MCF 10A (cell line): ENCODE results near the gene ABAT. TPM values are rescaled to one million over a fixed set of nuclear protein-coding genes. Genes with fewer than 3 reads are reported as not detected.

ENCODE experiments used
- BruUV-seq: library from RNA; stranded (reverse); fragments of 400-500 nt; replicated peaks from 2 replicates; lab custom pipeline; 2021; lab: Mats Ljungman, UMichigan
- CTCF ChIA-PET: fragments of 300-600 bp; sonication (Branson Sonifier 250); formaldehyde crosslinking; extraction: SDS; loops from one replicate; lab custom pipeline; 2021; ENCODE audit warnings: antibody characterized with exemption, inconsistent platforms; lab: Yijun Ruan, JAX
- POLR2A ChIA-PET: fragments of 300-600, 350-650 bp; sonication (Branson Sonifier 250); formaldehyde crosslinking; extraction: SDS; loops from one replicate; lab custom pipeline; 2020; ENCODE audit warnings: antibody characterized with exemption, inconsistent platforms; lab: Yijun Ruan, JAX
- DNase-seq: peaks from one replicate; pipeline ENCODE4 v3.0.0-alpha.2; 2018; ENCODE audit not compliant: unreplicated experiment
- H3K27ac Mint-ChIP-seq: one replicate; pipeline ENCODE4 v1.8.0; 2022; ENCODE audit warnings: mild to moderate bottlenecking, low read depth, mixed read lengths; ENCODE audit not compliant: unreplicated experiment
- H3K27me3 Mint-ChIP-seq: one replicate; pipeline ENCODE4 v1.8.0; 2022; ENCODE audit warnings: mixed read lengths; ENCODE audit not compliant: insufficient read depth, unreplicated experiment
- H3K36me3 Mint-ChIP-seq: one replicate; pipeline ENCODE4 v1.8.0; 2022; ENCODE audit warnings: mild to moderate bottlenecking, moderate library complexity, mixed read lengths; ENCODE audit not compliant: insufficient read depth, unreplicated experiment
- H3K4me1 Mint-ChIP-seq: one replicate; pipeline ENCODE4 v1.8.0; 2022; ENCODE audit warnings: mixed read lengths; ENCODE audit not compliant: insufficient read depth, unreplicated experiment
- H3K4me3 Mint-ChIP-seq: one replicate; pipeline ENCODE4 v1.8.0; 2022; ENCODE audit warnings: mild to moderate bottlenecking, moderate library complexity, mixed read lengths; ENCODE audit not compliant: unreplicated experiment
- H3K9me3 Mint-ChIP-seq: one replicate; pipeline ENCODE4 v1.8.0; 2022; ENCODE audit warnings: mixed read lengths; ENCODE audit not compliant: unreplicated experiment
- CTCF ChIP-seq: fragments of 200-600 bp; IDR thresholded peaks from one replicate; pipeline ENCODE4 v1.8.0; 2022; ENCODE audit warnings: antibody characterized with exemption, mild to moderate bottlenecking; ENCODE audit not compliant: unreplicated experiment
- intact Hi-C: fragments of 100-400 bp; cut with micrococcal nuclease; formaldehyde crosslinking; loops from 2 replicates; pipeline ENCODE4 v1.14.1; 2022
- total RNA-seq: library from RNA; stranded (reverse); gene quantifications from 2 replicates; pipeline ENCODE4 v1.2.3, GENCODE V29; 2022

ABAT gene
- total RNA-seq, 1 experiment from 2014 or later: 3.0 TPM

GRCh38 chr16:8712589-8713361 is 38.4 kb downstream of the ABAT start:
- Mint-ChIP-seq H3K4me1 (peaks cover 6% of the 10 kb centered on the region), H3K4me3 (no peak overlapping the region), H3K36me3 (no peaks in the 10 kb centered on the region), H3K9me3 (no peaks in the 10 kb centered on the region), H3K27ac (no peak overlapping the region), H3K27me3 (no peaks in the 10 kb centered on the region)
- no peak for TF ChIP-seq CTCF
- ChIA-PET POLR2A (no interaction called here), CTCF (interaction anchor here (0.6 to 1.2 kb wide), 2 partner anchors 9 to 42 kb away, joined by 3 to 4 read pairs; no protein-coding TSS in a partner anchor)
- DNase-seq: no peak
- no TSS peak for BruUV-seq
- intact Hi-C loops: no loop called here

DNA sequence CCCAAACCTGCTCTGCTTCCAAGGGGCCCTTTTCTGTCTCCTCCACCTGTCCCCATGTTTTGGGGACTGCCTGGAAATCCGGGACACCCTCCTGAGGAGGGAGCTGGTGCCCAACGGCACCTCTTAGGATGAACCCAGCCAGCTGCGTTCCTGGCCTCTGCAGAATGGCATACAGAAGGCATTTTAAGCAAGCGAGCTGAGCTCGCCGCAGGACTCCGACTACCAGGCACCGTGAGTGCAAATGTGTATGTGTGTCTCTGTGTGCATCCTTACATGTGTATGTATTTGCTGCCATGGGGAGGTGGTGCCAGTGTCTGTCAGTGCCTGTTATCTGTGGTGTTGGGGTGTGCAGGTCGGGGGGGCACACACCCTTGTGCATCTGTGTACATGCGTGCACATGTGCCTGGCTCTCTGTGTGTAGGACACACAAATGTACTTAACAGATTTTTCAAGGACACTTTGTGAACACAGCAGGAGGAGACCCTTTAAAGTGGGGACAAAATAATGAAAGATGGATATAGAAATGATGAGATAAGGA is 39.3 kb downstream of the ABAT start:
- no peaks in the 10 kb centered on the region for H3K36me3 Mint-ChIP-seq
- POLR2A ChIA-PET: no interaction called here
- H3K4me3 Mint-ChIP-seq: no peak overlapping the region
- no peak overlapping the region for H3K27ac Mint-ChIP-seq
- no peaks in the 10 kb centered on the region for H3K27me3 Mint-ChIP-seq
- H3K9me3 Mint-ChIP-seq: no peaks in the 10 kb centered on the region
- intact Hi-C loops: no loop called here
- CTCF ChIA-PET: interaction anchor here (0.6 to 1.2 kb wide), 3 partner anchors 8 to 93 kb away, joined by 3 to 5 read pairs (median 4); no protein-coding TSS in a partner anchor
- H3K4me1 Mint-ChIP-seq: peaks cover 6% of the 10 kb centered on the region
- no peak for DNase-seq
- no TSS peak for BruUV-seq
- no peak for TF ChIP-seq CTCF

GRCh38 chr16:8714174-8714573 is 39.8 kb downstream of the ABAT start:
- DNase-seq: no peak
- Mint-ChIP-seq H3K36me3 (no peaks in the 10 kb centered on the region), H3K9me3 (no peaks in the 10 kb centered on the region), H3K27me3 (no peaks in the 10 kb centered on the region), H3K27ac (no peak overlapping the region), H3K4me3 (no peak overlapping the region), H3K4me1 (peaks cover 6% of the 10 kb centered on the region)
- TF ChIP-seq CTCF: no peak
- POLR2A ChIA-PET: no interaction called here
- intact Hi-C loops: no loop called here
- no TSS peak for BruUV-seq
- CTCF ChIA-PET: interaction anchor here (0.6 kb wide), 1 partner anchor 93 kb away, joined by 5 read pairs; no protein-coding TSS in a partner anchor

DNA sequence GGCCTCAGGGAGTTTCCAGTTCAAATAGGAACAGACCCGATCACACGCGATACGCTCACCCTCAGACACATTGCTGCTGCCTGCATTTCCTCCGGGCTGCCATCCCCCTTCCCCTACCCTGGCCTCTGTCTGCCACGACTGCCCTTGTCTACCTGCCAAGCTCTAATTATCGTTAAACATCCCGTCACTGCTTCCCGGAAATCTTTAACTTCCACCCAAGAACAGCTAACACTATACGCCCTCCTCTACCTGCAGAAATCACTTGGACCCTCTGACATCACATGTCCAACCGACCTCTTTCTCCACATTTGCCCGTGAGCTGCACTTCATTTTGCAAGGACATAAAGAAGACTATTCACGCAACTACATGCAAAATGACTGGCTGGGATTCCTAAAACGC is 40.4 kb downstream of the ABAT start:
- BruUV-seq: no TSS peak
- Mint-ChIP-seq H3K9me3 (no peaks in the 10 kb centered on the region), H3K4me3 (no peak overlapping the region), H3K27ac (no peak overlapping the region), H3K27me3 (no peaks in the 10 kb centered on the region), H3K4me1 (peaks cover 6% of the 10 kb centered on the region), H3K36me3 (no peaks in the 10 kb centered on the region)
- ChIA-PET POLR2A (no interaction called here), CTCF (no interaction called here)
- TF ChIP-seq CTCF: no peak
- intact Hi-C loops: no loop called here
- no peak for DNase-seq
